NCI-H82 treated with DMSO at 0.1 percent for 48 hours (cell line): ENCODE data around the gene HADHB.
"Not testable (repeated sequence)": the region's sequence is repeated elsewhere in the genome, so short reads cannot be mapped to it uniquely, and the experiment has no call there.

Source experiments
- DNase-seq: peaks from one replicate; lab custom pipeline; 2025; ENCODE audit not compliant: unreplicated experiment; lab: John Stamatoyannopoulos, UW

Gene HADHB

GRCh38 chr2:26326514-26326913 lies 81.8 kb downstream of the HADHB start:
- no peak for DNase-seq

- no peak for DNase-seq
These were observed 82.8 kb downstream of the HADHB start for GRCh38 chr2:26327291-26328272.

- not testable (repeated sequence) for DNase-seq
These were observed 84.3 kb downstream of the HADHB start for GRCh38 chr2:26329083-26329482.

- DNase-seq, result peak; percentile 68
These were observed 85.4 kb downstream of the HADHB start for GRCh38 chr2:26330114-26330549.

- DNase-seq, result no peak
These were observed 85.9 kb downstream of the HADHB start for GRCh38 chr2:26330604-26331003.

GRCh38 chr2:26331321-26331720 lies 86.6 kb downstream of the HADHB start:
- not testable (repeated sequence) for DNase-seq

GRCh38 chr2:26333293-26333692 lies 88.6 kb downstream of the HADHB start:
- DNase-seq, result no peak

- no peak for DNase-seq
These were observed 90.5 kb downstream of the HADHB start for GRCh38 chr2:26335231-26335630.

GRCh38 chr2:26336719-26337118 lies 92.0 kb downstream of the HADHB start:
- no peak for DNase-seq

- no peak for DNase-seq
These were observed 92.6 kb downstream of the HADHB start for GRCh38 chr2:26337298-26337697.
